Gastroesophageal sphincter (tissue), 4 donors: ENCODE results near the gene PPP2R3B. TPM values are rescaled to one million over a fixed set of nuclear protein-coding genes. Genes with fewer than 3 reads are reported as not detected.

ENCODE experiments used
- ATAC-seq: fragments of 150-250 bp; one replicate; pipeline ENCODE4 v1.9.1; 2016; ENCODE audit warnings: mild to moderate bottlenecking, moderate library complexity
- H3K27ac ChIP-seq, 4 donors: fragments of 200-600 bp; sonication (generic) in 3 of 4; 1 replicate in 3 of 4; 2 replicates in 1 of 4; pipeline ENCODE4 v1.5.1; 2016 to 2019
- H3K27me3 ChIP-seq: fragments of 200-600 bp; sonication (generic); one replicate; pipeline ENCODE4 v1.5.1; 2019
- H3K36me3 ChIP-seq, 2 donors: fragments of 200-600 bp; sonication (generic); one replicate each; pipeline ENCODE4 v1.5.1; 2019; ENCODE audit warnings: control low read depth in 1 of 2
- H3K4me1 ChIP-seq, 3 donors: fragments of 200-600 bp; sonication (generic); 1 replicate in 2 of 3; 2 replicates in 1 of 3; pipeline ENCODE4 v1.5.1; 2016 to 2019; ENCODE audit warnings: control low read depth in 2 of 3
- H3K4me3 ChIP-seq, 2 donors: fragments of 200-600 bp; sonication (generic); one replicate each; pipeline ENCODE4 v1.5.1; 2019; ENCODE audit warnings: mild to moderate bottlenecking in 1 of 2, moderate library complexity in 1 of 2
- H3K9me3 ChIP-seq, 3 donors: fragments of 200-600 bp; sonication (generic); one replicate each; pipeline ENCODE4 v1.5.1; 2017 to 2019; ENCODE audit warnings: control low read depth in 2 of 3
- CTCF ChIP-seq, 4 experiments: fragments of 200-600 bp in 2 of 4; fragments of 450-650 bp in 2 of 4; sonication (generic) in 1 of 4; IDR thresholded peaks; one replicate each; pipeline ENCODE4 v1.5.1; 2017 to 2019; ENCODE audit warnings: antibody characterized with exemption in 4 of 4, mild to moderate bottlenecking in 2 of 4, moderate library complexity in 2 of 4
- EP300 ChIP-seq: sonication (generic); formaldehyde crosslinking; IDR thresholded peaks from one replicate; pipeline ENCODE4 v1.6.1; 2017; ENCODE audit warnings: antibody characterized with exemption, mild to moderate bottlenecking
- POLR2A ChIP-seq, 2 donors: fragments of 450-650 bp; IDR thresholded peaks; one replicate each; pipeline ENCODE4 v1.6.1; 2017; ENCODE audit warnings: antibody characterized with exemption in 2 of 2, mild to moderate bottlenecking in 2 of 2, moderate library complexity in 1 of 2
- POLR2AphosphoS5 ChIP-seq: sonication (generic); formaldehyde crosslinking; IDR thresholded peaks from one replicate; pipeline ENCODE4 v1.6.1; 2017; ENCODE audit warnings: antibody characterized with exemption
- WGBS, 2 donors: methylation state at CpG; one replicate each; pipeline ENCODE4 v1.1.5; 2018; ENCODE audit warnings: low coverage in 1 of 2; 5-methylcytosine and 5-hydroxymethylcytosine counted together
- total RNA-seq, 4 donors: library from RNA; depleted of rRNA; stranded (reverse); fragments of >200 nt; gene quantifications; one replicate each; pipeline ENCODE4 v1.1.0, GENCODE V29; 2016

PPP2R3B gene
- total RNA-seq, 4 donors from 2014 or later, result 3.8 to 6.5 (median 5.1) TPM

DNA sequence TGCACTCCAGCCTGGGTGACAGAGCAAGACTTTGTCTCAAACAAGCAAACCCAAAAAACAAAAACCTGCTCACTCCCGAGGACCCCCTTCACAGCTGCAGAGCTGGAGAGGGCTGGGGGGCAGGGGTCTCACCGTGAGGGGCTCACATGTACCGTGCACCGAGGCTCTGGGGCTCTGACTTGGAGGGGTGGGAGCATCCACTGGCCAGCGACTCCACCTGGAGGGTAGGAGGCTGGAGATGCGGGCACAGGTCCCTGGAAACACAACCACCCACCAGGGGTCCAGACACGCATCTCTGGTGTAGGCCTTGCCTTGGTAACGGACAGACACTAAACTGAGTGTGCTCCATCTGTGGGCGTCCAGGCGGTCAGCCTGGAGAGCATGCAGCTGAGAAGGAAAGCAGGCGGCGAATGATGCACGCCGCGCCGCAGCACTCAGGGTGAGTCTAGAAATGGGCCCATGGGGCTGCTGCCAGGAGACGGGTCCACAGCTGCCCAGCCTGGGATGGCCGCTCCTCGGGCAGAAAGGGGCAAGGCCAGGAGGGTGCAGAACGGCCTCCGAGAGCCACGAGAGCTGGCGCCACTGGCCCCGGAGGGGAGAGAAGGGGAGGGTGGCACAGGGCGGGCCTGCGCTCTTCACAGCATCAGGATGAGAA is 26.1 kb downstream of the PPP2R3B start:
- peaks cover 0 to 42% of the 10 kb centered on the region in 2 donors for H3K36me3 ChIP-seq
- ATAC-seq, result no peak
- H3K4me1 ChIP-seq, result no peaks in the 10 kb centered on the region
- 97% methylated on average over 15 of the region's 26 CpGs; no CpG with 5 or more reads in 1 of the 2 donors for WGBS, 2 donors
- peaks cover 0 to 32% (median 0%) of the 10 kb centered on the region in 3 donors for H3K9me3 ChIP-seq
- H3K4me3 ChIP-seq, result no peak overlapping the region
- H3K27me3 ChIP-seq, result no peaks in the 10 kb centered on the region
- no peak overlapping the region for H3K27ac ChIP-seq
- no peak for TF ChIP-seq POLR2A (IDR thresholded peaks at IDR 0.05)
- no peak for TF ChIP-seq POLR2AphosphoS5
- no peak for TF ChIP-seq CTCF (IDR thresholded peaks at IDR 0.05)

DNA sequence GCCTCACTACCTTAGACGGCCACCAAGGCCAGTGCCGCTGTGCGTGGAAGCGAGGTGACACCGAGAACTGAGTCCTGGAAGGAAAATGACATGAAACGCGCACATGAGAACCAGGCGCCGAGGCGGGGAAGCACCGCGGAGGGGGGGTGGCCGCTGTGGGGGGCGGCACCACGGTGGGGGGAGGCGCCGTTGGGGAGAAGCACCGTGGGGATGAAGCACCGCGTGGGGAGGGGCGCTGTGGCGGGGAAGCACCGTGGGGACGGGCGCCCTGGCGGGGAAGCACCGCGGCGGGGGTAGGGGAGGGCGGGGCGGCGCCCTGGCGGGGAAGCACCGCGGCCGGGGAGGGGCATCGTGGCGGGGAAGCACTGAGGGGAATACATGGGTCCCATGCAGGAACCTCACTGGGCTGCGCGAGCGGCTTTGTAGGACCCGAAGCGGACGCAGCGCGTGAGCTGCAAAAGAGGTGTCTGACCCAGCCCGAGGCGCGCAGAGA is 28.0 kb downstream of the PPP2R3B start:
- Histone ChIP-seq H3K27me3 (no peaks in the 10 kb centered on the region), H3K27ac (no peak overlapping the region), H3K9me3 (peaks cover 0 to 32% (median 0%) of the 10 kb centered on the region in 3 donors), H3K36me3 (peaks cover 0 to 45% of the 10 kb centered on the region in 2 donors), H3K4me3 (no peak overlapping the region), H3K4me1 (no peaks in the 10 kb centered on the region)
- TF ChIP-seq CTCF (IDR thresholded peaks at IDR 0.05) (no peak), POLR2A (IDR thresholded peaks at IDR 0.05) (no peak)
- WGBS, 2 donors, result 92% methylated on average over 7 of the region's 49 CpGs; no CpG with 5 or more reads in 1 of the 2 donors
- ATAC-seq, result no peak

DNA sequence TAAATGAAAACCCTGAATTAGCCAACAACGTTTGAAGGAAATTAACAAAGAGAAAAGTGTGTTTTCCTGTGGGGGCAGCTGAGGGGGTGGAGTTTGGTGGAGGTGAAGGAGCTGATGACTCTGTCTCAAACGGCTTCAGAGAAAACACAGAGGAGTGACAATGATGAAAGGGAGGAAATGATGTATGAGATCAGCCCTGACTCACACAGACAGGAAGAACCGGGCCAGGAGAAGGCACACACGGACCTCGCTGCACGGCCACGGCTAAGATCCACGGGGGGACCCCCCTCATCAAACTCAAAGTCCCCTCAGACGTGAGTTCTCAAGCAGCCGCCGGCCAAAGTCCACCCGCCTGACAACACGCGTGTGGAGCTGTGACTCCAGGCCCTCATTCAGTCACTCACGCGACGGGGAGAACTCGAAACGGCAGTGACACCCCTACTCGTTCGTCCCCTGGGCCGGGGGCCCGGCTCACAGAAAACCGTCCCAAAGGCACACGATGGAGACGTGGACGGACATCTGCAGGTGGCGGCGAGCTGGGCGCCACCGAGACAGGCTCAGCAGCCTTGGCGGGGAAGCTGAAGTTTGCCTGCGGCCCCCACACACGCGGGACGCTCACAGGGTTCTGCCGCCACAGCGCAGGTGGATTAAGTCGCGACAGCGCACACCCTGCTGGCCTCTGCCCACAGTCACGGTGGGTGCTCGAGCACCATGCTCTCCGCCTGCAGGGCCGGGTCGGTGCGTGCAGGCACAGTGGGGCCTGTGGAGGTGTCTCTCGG is 28.8 kb downstream of the PPP2R3B start:
- 28% methylated on average over 3 to 5 of the region's 48 CpGs for WGBS, 2 donors
- Histone ChIP-seq H3K4me3 (no peak overlapping the region), H3K4me1 (no peaks in the 10 kb centered on the region), H3K36me3 (peaks cover 0 to 45% of the 10 kb centered on the region in 2 donors), H3K9me3 (peaks cover 0 to 32% (median 0%) of the 10 kb centered on the region in 3 donors), H3K27ac (no peak overlapping the region), H3K27me3 (no peaks in the 10 kb centered on the region)
- TF ChIP-seq POLR2A (IDR thresholded peaks at IDR 0.05), result no peak
- no peak for TF ChIP-seq EP300
- no peak for TF ChIP-seq POLR2AphosphoS5
- TF ChIP-seq CTCF (IDR thresholded peaks at IDR 0.05), result no peak
- ATAC-seq, result no peak

DNA sequence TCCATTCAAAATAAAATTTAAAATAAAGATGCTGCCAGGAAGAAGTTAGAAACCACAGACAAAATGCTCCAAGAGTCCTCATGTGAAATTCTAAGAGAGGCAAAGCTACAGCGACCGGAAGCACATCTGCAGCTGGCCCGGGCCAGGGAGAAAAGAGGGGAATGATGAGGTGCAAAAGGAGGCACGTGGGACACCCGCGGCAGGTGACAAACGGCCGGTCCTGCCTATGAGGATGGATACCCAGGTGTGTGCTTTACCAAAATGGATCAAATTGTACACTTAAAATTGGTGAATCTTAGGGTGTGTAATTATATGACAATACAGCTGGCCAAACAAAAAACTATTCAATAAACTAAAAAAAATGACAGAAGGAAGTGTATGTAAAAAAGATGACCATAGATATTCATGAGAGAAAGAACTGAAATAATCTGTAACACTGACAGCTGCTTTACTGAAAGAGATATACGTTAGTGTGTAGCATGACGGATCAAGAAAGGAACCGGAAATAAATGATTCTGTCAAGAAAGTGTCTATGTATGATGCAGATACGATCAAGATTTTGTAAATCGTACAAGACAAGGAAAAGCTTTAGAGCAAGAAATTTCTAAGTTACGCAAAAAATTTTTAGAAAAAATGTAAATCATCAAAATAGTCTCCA is 29.5 kb downstream of the PPP2R3B start:
- WGBS, 2 donors, result 81 to 82% methylated on average over 14 of the region's 14 CpGs
- TF ChIP-seq POLR2A (IDR thresholded peaks at IDR 0.05) (no peak), CTCF (IDR thresholded peaks at IDR 0.05) (no peak), EP300 (no peak), POLR2AphosphoS5 (no peak)
- H3K27ac ChIP-seq, result no peak overlapping the region
- H3K4me1 ChIP-seq, result no peaks in the 10 kb centered on the region
- no peaks in the 10 kb centered on the region for H3K27me3 ChIP-seq
- H3K36me3 ChIP-seq, result peaks cover 0 to 52% of the 10 kb centered on the region in 2 donors
- no peak for ATAC-seq
- peaks cover 0 to 32% (median 0%) of the 10 kb centered on the region in 3 donors for H3K9me3 ChIP-seq
- H3K4me3 ChIP-seq, result no peak overlapping the region
